HG03354 (cell line): Measurements from ENCODE around the gene IL31.

ENCODE experiments used
- ATAC-seq: cut with Tn5 transposase; IDR thresholded peaks from one replicate; pipeline ENCODE4 v1.9.1; 2021; ENCODE audit warnings: mild to moderate bottlenecking; ENCODE audit not compliant: unreplicated experiment, poor library complexity, severe bottlenecking

IL31 gene

GRCh38 chr12:122160761-122161160, 13.3 kb downstream of the IL31 start:
- ATAC-seq, result no peak

GRCh38 chr12:122159882-122160281, 14.1 kb downstream of the IL31 start:
- no peak for ATAC-seq

GRCh38 chr12:122158700-122159285, 15.2 kb downstream of the IL31 start:
- no peak for ATAC-seq

- ATAC-seq, result no peak
Measured at GRCh38 chr12:122155705-122156104, 18.3 kb downstream of the IL31 start.

- no peak for ATAC-seq
Measured at GRCh38 chr12:122152754-122153153, 21.3 kb downstream of the IL31 start.

- no peak for ATAC-seq
Measured at GRCh38 chr12:122150127-122150681, 23.8 kb downstream of the IL31 start.

DNA sequence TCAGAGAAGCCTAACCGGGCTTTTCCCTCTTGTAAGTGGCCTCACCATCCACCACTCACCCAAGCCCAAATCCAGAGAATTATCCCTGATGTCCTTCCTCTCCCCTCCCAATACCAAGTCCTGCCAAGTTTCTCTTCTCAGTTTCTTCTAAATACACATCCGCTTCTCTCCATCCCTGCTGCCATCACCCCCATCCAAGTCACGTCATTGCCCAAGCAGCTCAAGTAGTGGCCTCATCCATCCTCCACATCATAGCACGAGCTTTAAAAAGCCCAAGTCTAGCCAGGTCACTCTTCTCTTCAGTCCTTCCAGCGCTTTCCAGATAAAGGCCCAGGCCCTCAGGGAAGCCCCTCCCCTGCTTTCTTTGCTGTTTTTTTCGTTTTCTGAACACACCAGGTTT, 25.4 kb downstream of the IL31 start:
- ATAC-seq, result no peak

DNA sequence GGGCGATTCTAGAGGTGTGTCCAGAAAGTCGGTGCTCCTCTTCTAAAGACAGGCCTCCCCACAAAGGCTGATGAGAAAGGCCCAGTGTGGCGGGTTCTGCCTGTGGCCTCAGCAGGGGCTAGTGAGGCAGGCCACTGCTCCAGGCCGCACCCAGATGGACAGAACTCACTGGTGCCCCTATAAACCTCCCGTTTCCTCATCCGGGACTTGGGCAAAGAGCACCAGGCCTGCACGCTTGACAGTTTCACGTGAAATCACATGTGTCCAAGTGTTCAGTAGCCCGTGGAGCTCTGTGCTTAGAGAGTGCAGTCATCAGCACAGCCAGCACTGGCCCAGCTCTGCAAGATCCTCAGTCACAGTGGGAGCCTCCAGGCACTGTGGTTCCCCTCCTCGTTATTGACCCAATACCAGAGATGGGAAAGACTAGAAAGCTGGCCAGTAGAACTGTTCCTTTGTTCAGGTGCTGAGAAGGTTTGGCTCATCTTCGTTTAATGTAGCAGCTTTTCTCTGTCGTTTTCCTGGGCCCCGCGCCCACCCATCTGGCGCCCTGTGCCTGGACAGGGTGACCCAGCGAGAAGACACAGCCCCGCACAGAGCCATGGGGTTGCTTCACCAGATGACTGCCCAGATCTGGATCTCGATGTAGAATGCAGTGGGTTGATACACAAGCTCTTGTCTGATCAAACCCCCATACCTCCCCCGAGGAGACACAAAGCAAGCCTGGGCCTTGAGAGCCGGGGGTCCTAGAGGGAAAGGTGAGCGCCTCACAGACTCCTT, 26.3 kb downstream of the IL31 start:
- no peak for ATAC-seq

GRCh38 chr12:122145505-122146330, 28.3 kb downstream of the IL31 start:
- ATAC-seq, result no peak

GRCh38 chr12:122144885-122145284, 29.1 kb downstream of the IL31 start:
- ATAC-seq, result no peak

GRCh38 chr12:122142857-122143256, 31.2 kb downstream of the IL31 start:
- ATAC-seq, result no peak

DNA sequence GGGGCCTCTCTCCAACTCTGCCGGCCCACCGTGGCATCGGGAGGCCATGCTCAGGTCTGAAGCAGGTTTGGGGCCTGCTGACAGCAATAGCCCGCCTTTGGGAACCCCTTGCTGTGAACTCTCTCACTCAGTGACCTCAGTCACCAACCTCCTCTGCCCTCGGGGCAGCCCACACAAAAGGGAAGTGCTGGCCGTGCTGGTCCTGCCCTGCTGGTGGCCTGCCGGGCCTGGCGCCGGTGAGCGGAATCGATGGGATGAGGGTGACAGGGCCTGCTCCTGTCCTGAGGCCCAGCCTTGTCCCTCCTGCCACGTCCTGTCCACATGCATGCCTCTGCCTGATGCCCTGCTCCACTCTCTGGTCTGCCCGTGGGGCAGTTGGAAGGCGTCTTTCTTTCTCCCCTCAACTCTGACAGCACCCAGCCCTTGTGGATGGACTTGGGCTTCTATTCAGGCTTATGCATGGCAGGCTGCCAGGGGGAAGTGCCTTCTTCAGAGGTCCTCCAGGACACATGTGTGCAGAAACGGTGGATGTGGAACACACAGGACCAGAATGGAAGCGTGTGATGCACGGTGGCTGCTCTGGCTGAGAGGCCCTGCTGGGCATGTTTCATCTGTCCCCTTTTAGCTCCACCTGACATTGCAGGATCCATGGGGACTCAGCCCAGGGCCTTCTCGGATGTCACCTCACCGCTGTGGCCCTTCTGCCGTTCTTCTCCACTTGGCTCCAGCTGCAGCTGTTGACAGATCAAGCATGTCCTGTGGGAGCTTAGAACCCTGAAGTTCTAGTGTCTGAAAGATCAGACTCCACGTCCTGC, 31.9 kb downstream of the IL31 start:
- no peak for ATAC-seq

DNA sequence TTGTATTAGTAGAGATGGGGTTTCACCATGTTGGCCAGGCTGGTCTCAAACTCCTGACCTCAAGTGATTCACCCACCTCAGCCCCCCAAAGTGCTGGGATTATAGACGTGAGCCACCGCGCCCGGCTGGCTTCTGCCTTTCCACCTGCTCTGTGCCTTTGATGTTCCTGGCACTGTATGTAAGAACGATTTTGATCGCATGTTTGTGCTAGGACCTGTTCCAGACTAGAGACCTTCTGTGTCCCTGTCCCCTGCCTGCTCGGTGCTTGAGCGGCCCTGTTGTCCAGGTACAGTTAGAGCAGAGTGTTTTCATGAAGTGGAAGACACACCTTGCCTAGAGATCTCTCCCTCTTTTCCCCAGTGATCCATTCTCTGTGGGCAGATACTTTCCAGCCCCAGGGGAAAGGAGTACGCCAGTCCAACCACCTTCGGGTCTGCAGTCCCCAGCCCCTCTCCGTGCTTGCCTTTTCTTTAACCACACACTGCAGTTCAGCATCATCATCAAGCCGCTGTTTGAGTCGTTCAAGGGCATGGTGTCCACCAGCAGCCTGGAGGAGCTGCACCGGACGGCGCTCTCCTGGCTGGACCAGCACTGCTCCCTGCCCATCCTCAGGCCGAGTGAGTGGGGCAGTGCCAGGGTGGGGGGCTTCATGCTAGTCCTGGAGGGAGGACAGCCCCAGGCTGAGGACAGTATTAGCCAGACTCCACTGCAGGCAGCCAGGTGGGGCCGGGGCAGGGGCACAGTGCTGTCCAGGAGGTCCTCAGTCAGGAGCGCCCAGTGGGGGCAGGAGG, 33.4 kb downstream of the IL31 start:
- ATAC-seq, result no peak

DNA sequence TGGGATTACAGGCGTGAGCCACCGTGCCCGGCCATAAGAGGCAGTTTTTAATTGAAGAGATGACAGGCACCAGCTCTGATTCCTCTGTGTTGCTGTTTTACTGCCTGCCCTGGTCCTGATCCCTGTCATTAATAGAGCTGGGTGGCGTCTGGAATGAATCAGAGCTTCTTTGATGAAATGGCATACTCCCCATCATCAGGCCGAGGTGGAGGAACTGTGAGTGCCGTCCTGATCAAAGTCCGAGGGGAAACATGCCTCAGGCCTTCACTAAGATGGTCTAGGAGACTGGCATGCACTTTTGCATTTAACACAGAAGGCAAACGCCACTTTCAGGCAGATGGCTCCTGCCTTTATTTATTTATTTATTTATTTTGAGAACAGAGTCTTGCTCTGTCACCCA, 34.1 kb downstream of the IL31 start:
- ATAC-seq, result no peak

DNA sequence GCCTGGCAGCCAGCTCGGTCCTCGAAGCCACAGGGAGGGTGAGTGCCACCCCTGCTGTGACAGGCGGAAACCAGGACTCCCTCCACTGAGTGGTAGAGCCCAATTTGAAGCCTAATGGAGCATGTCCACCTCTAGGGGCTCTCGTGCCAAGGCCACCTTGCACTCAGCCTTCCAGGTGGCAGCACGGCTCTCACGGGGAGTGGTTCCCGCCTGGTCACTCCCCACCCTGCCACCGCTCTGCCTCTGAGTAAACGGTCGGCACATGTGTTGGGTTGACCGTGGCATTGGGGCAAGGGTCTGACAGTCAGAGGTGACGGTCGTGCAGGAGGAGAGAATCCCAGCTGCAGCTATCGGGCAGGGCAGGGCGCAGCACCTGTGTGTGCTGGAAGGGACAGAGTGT, 34.8 kb downstream of the IL31 start:
- no peak for ATAC-seq

DNA sequence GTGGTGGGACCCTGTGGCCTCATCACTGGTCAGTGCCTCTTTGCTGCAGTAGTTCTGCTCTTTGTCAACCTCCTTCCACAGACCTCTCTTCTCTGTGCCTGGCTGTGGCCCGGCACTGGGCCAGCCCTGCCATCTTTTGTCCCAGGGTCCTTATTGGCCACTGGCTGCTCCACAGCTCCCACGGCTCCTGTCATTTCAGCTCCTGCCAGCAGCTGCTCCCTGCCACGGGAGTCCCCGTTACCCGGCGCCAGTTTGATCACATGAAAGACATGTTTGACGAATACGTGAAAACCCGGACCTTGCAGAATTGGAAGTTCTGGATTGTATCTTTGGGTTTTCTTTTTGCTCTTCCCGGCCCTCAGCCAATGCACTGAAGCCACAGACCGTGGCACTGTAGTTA, 35.4 kb downstream of the IL31 start:
- no peak for ATAC-seq

- ATAC-seq, result no peak
Measured at GRCh38 chr12:122138181-122138580, 35.8 kb downstream of the IL31 start.

- no peak for ATAC-seq
Measured at GRCh38 chr12:122137681-122138080, 36.3 kb downstream of the IL31 start.

- no peak for ATAC-seq
Measured at GRCh38 chr12:122137229-122137628, 36.8 kb downstream of the IL31 start.
